H1 (cell line): ENCODE data around the gene SNX15. TPM values are rescaled to one million over a fixed set of nuclear protein-coding genes. Genes with fewer than 3 reads are reported as not detected.

Source experiments
- CTCF ChIA-PET: fragments of 300-600 bp; sonication (Branson Sonifier 250); formaldehyde crosslinking; loops from one replicate; lab custom pipeline; 2021; ENCODE audit not compliant: partially characterized antibody; lab: Charles Lee
- POLR2A ChIA-PET: fragments of 300-600 bp; sonication (Branson Sonifier 250); formaldehyde crosslinking; loops from one replicate; lab custom pipeline; 2021; ENCODE audit warnings: inconsistent platforms; ENCODE audit not compliant: partially characterized antibody; lab: Charles Lee
- DNase-seq, 2 experiments: peaks; one replicate each; pipeline versions ENCODE4 v3.0.0 to v3.0.0-alpha.2; 2010 to 2022; ENCODE audit warnings: low spot score in 2 of 2, low read depth in 1 of 2, mixed read lengths in 1 of 2
- FAIRE-seq: peaks from 2 replicates; lab custom pipeline; 2011; peaks lifted over from hg19 to GRCh38; lab: Jason Lieb, UNC
- H2AFZ ChIP-seq: 2 replicates; pipeline ENCODE4 v1.8.1; 2012; ENCODE audit warnings: low read length, inconsistent platforms
- H2AK5ac ChIP-seq: 2 replicates; pipeline ENCODE4 v1.6.1; 2013; ENCODE audit warnings: low read depth, low read length
- H2BK120ac ChIP-seq: replicated peaks from 2 replicates; pipeline ENCODE3; 2013; ENCODE audit warnings: low read depth, low read length, inconsistent platforms
- H2BK12ac ChIP-seq: 2 replicates; pipeline ENCODE4 v1.6.1; 2013; ENCODE audit warnings: low read depth, low read length
- H2BK15ac ChIP-seq: 2 replicates; pipeline ENCODE4 v1.6.1; 2013; ENCODE audit warnings: low read length
- H2BK20ac ChIP-seq: 2 replicates; pipeline ENCODE4 v1.6.1; 2013; ENCODE audit warnings: low read length
- H2BK5ac ChIP-seq: 2 replicates; pipeline ENCODE4 v1.6.1; 2013; ENCODE audit warnings: low read depth, low read length
- H3K14ac ChIP-seq: 2 replicates; pipeline ENCODE4 v1.6.1; 2013; ENCODE audit warnings: inconsistent platforms; ENCODE audit not compliant: insufficient read length
- H3K18ac ChIP-seq: 2 replicates; pipeline ENCODE4 v1.6.1; 2013; ENCODE audit warnings: low read length; ENCODE audit errors: extremely low read depth
- H3K23ac ChIP-seq: 2 replicates; pipeline ENCODE4 v1.6.1; 2013; ENCODE audit warnings: inconsistent platforms; ENCODE audit not compliant: insufficient read length
- H3K23me2 ChIP-seq: 2 replicates; pipeline ENCODE4 v1.6.1; 2013; ENCODE audit warnings: low read depth, low read length
- H3K27ac ChIP-seq: 2 replicates; pipeline ENCODE4 v1.6.1; 2011; ENCODE audit warnings: low read depth, low read length, inconsistent platforms
- H3K27me3 ChIP-seq, 4 experiments: replicated peaks in 1 of 4; 1 replicate in 1 of 4; 2 replicates in 3 of 4; pipeline versions ENCODE4 v1.6.1 to v1.8.1; 2011 to 2013; ENCODE audit warnings: low read length in 3 of 4, mild to moderate bottlenecking in 3 of 4, inconsistent platforms in 2 of 4, mixed read lengths in 2 of 4, moderate library complexity in 1 of 4; ENCODE audit not compliant: control insufficient read depth in 3 of 4, insufficient read depth in 3 of 4; ENCODE audit errors: extremely low read depth in 1 of 4
- H3K36me3 ChIP-seq, 4 experiments: 2 replicates each; pipeline versions ENCODE4 v1.6.1 to v1.8.1; 2011 to 2013; ENCODE audit warnings: mild to moderate bottlenecking in 4 of 4, low read length in 3 of 4, moderate library complexity in 2 of 4, control low read depth in 1 of 4, inconsistent platforms in 1 of 4; ENCODE audit not compliant: insufficient read depth in 4 of 4, control insufficient read depth in 2 of 4
- H3K4ac ChIP-seq: replicated peaks from 2 replicates; pipeline ENCODE3; 2013; ENCODE audit warnings: low read length, low read depth, mixed read lengths, inconsistent platforms; ENCODE audit not compliant: insufficient read length
- H3K4me1 ChIP-seq, 4 experiments: replicated peaks in 1 of 4; 1 replicate in 1 of 4; 2 replicates in 3 of 4; pipeline versions ENCODE4 v1.6.1 to v1.8.1; 2011 to 2013; ENCODE audit warnings: low read length in 3 of 4, inconsistent platforms in 2 of 4, mixed read lengths in 1 of 4; ENCODE audit not compliant: insufficient read depth in 4 of 4, control insufficient read depth in 3 of 4
- H3K4me2 ChIP-seq, 2 experiments: 2 replicates each; pipeline versions ENCODE4 v1.6.1 to v1.8.1; 2011 to 2013; ENCODE audit warnings: low read depth in 2 of 2, low read length in 2 of 2, control low read depth in 1 of 2, inconsistent platforms in 1 of 2, mild to moderate bottlenecking in 1 of 2; ENCODE audit not compliant: insufficient read depth in 1 of 2
- H3K4me3 ChIP-seq, 4 experiments: fragments of 200-600, 300-600 bp in 1 of 4; sonication (generic), shearing (Covaris generic), sonication (Bioruptor Twin) in 1 of 4; 2 replicates each; pipeline versions ENCODE4 v1.5.1 to v1.8.1; 2011 to 2016; ENCODE audit warnings: low read length in 4 of 4, low read depth in 3 of 4, control low read depth in 2 of 4, inconsistent platforms in 2 of 4, mild to moderate bottlenecking in 2 of 4, mixed read lengths in 1 of 4, moderate library complexity in 1 of 4; ENCODE audit not compliant: insufficient read depth in 2 of 4; ENCODE audit errors: extremely low read depth in 1 of 4
- H3K56ac ChIP-seq: replicated peaks from 2 replicates; pipeline ENCODE3; 2013; ENCODE audit warnings: low read depth, mild to moderate bottlenecking, mixed read lengths, low read length, inconsistent platforms; ENCODE audit not compliant: insufficient read length
- H3K79me1 ChIP-seq: 2 replicates; pipeline ENCODE4 v1.6.1; 2013; ENCODE audit warnings: low read depth, low read length, control low read depth
- H3K79me2 ChIP-seq, 2 experiments: 2 replicates each; pipeline versions ENCODE4 v1.6.1 to v1.8.1; 2012 to 2013; ENCODE audit warnings: low read length in 2 of 2, mild to moderate bottlenecking in 2 of 2, inconsistent platforms in 1 of 2; ENCODE audit not compliant: insufficient read depth in 2 of 2, control insufficient read depth in 1 of 2
- H3K9ac ChIP-seq, 4 experiments: replicated peaks in 1 of 4; 1 replicate in 1 of 4; 2 replicates in 3 of 4; pipeline versions ENCODE4 v1.6.1 to v1.8.1; 2011 to 2013; ENCODE audit warnings: low read depth in 3 of 4, low read length in 3 of 4, control low read depth in 2 of 4, mild to moderate bottlenecking in 2 of 4, moderate library complexity in 2 of 4, inconsistent platforms in 1 of 4; ENCODE audit errors: extremely low read depth in 1 of 4
- H3K9me3 ChIP-seq, 2 experiments: 2 replicates each; pipeline versions ENCODE4 v1.6.1 to v1.8.1; 2012 to 2013; ENCODE audit warnings: mild to moderate bottlenecking in 2 of 2, moderate library complexity in 2 of 2, control low read depth in 1 of 2, inconsistent platforms in 1 of 2, low read depth in 1 of 2, low read length in 1 of 2, mixed read lengths in 1 of 2; ENCODE audit not compliant: insufficient read depth in 2 of 2
- H4K20me1 ChIP-seq, 2 experiments: replicated peaks in 1 of 2; 2 replicates each; pipeline versions ENCODE3 to v1.8.1; 2011 to 2013; ENCODE audit warnings: inconsistent platforms in 2 of 2, low read length in 2 of 2, mild to moderate bottlenecking in 1 of 2; ENCODE audit not compliant: insufficient read depth in 2 of 2, control insufficient read depth in 1 of 2
- H4K5ac ChIP-seq: 2 replicates; pipeline ENCODE4 v1.6.1; 2013; ENCODE audit warnings: low read length, low read depth, mixed read lengths, inconsistent platforms; ENCODE audit not compliant: insufficient read length
- H4K8ac ChIP-seq: 2 replicates; pipeline ENCODE4 v1.8.0; 2013; ENCODE audit warnings: mild to moderate bottlenecking, moderate library complexity, low read length, inconsistent platforms; ENCODE audit not compliant: insufficient read depth; ENCODE audit errors: extremely low read depth
- H4K91ac ChIP-seq: replicated peaks from 2 replicates; pipeline ENCODE3; 2013; ENCODE audit warnings: low read length, mixed read lengths, inconsistent platforms; ENCODE audit not compliant: insufficient read length
- ASH2L ChIP-seq: fragments of 200-600, 300-600 bp; sonication (generic); IDR thresholded peaks from one replicate; pipeline ENCODE4 v1.7.1; 2017; ENCODE audit warnings: low read length
- EP300 ChIP-seq, 2 experiments: IDR thresholded peaks; 1 replicate in 1 of 2; 2 replicates in 1 of 2; pipeline ENCODE4 v1.6.1; 2011 to 2012; ENCODE audit warnings: low read depth in 2 of 2, low read length in 2 of 2, mild to moderate bottlenecking in 2 of 2, borderline replicate concordance in 1 of 2, inconsistent platforms in 1 of 2, moderate library complexity in 1 of 2
- EZH2 ChIP-seq: fragments of 200-600 bp; sonication (generic); IDR thresholded peaks from 2 replicates; pipeline ENCODE4 v1.7.1; 2012; ENCODE audit warnings: low read depth, mild to moderate bottlenecking, moderate library complexity, low read length, inconsistent platforms; ENCODE audit not compliant: severe bottlenecking
- GABPA ChIP-seq: IDR thresholded peaks from 2 replicates; pipeline ENCODE4 v1.6.1; 2011; ENCODE audit warnings: mild to moderate bottlenecking, low read length, moderate library complexity, borderline replicate concordance; ENCODE audit not compliant: insufficient read depth
- GTF2F1 ChIP-seq: IDR thresholded peaks from 2 replicates; pipeline ENCODE4 v1.6.1; 2012; ENCODE audit warnings: low read depth, low read length, improper control_type of control experiment, borderline replicate concordance
- NRF1 ChIP-seq: IDR thresholded peaks from 2 replicates; pipeline ENCODE4 v1.6.1; 2011; ENCODE audit warnings: mild to moderate bottlenecking, low read depth, low read length, improper control_type of control experiment
- RBBP5 ChIP-seq: IDR thresholded peaks from 2 replicates; pipeline ENCODE4 v1.7.1; 2012; ENCODE audit warnings: low read depth, mild to moderate bottlenecking, inconsistent platforms, low read length, moderate library complexity, borderline replicate concordance
- TEAD4 ChIP-seq: IDR thresholded peaks from 2 replicates; pipeline ENCODE4 v1.6.1; 2012; ENCODE audit warnings: low read depth, low read length, inconsistent platforms, mixed read lengths
- WGBS, 2 experiments: shearing (Covaris generic) in 1 of 2; methylation state at CpG; one replicate each; pipeline versions ENCODE4 v1.1.6 to v1.1.7; 2013 to 2015; ENCODE audit warnings: low lambda C conversion rate in 2 of 2, mixed read lengths in 2 of 2, inconsistent platforms in 1 of 2, low coverage in 1 of 2, missing lambda C conversion rate in 1 of 2; ENCODE audit not compliant: insufficient replicate concordance in 2 of 2, insufficient coverage in 1 of 2, insufficient read length in 1 of 2; ENCODE audit errors: extremely low coverage in 1 of 2, missing lambda C conversion rate in 1 of 2; 5-methylcytosine and 5-hydroxymethylcytosine counted together
- polyA plus RNA-seq, 7 experiments: library from polyadenylated mRNA; depleted of rRNA in 3 of 7; stranded (reverse) in 5 of 7; unstranded in 2 of 7; fragments of >200 nt in 5 of 7; fragments of 200-250 nt in 2 of 7; gene quantifications; 1 replicate in 5 of 7; 2 replicates in 1 of 7; 4 replicates in 1 of 7; pipeline versions ENCODE4 v1.2.1 to v1.2.3, GENCODE V29; 2011 to 2013; ENCODE audit warnings: missing spikeins in 2 of 7, mixed read lengths in 2 of 7
- total RNA-seq: library from RNA; stranded (reverse); fragmentation: NEBNext Ultra II Directional; extraction: Animal tissue kit (Norgen Biotek cat#: 25700); gene quantifications from 2 replicates; pipeline ENCODE4 v1.2.1, GENCODE V29; 2021
- TF ChIP-seq, protein P1 (sequence below): IDR thresholded peaks from 2 replicates; pipeline ENCODE4 v1.6.1; 2012; ENCODE audit warnings: inconsistent platforms

The SNX15 gene
- total and polyA plus RNA-seq, 2 of the 8 experiments (the other 6 are each of a cell fraction or from before 2014, with no cell fraction given), result 13.0 to 18.3 TPM

DNA sequence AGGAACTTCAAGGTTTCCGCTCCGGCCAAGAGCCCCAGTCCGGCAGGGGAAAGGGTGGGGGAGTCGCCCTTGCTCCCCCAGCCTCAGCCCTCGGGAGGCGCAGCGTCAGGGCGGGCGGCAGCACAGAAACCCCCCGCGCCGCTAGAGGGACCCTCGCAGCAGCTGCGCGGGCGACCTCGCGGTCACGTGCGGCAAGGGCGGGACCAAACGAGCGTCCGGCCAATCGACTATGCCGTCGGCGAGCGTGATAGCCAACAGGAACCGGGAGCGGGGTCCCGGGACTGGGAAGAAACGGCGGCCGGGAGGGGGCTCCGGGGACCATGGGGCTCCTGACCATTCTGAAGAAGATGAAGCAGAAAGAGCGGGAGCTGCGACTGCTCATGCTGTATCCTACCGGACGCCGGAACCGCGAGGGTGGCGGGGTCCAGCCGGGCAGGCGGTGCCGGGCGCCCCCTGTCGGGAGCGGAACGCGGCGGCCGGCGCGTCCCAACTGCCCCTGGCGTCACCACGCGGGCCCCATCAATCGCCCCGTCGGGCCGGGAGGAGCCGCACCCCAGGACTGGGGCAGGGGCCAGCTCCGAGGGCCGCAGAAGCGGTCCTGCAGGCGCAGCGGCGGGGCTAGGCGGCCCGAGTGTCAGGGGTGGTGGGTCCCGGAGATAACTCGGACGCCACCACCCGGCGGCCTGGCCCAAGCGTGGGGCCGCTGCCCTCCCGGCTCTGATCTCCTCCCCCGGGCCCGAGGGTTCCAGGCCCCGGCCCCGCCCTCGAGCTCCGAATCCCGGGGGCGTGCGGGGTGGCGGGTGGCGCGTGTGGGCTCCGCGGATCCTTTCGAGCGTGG, 13.1 kb upstream of the SNX15 start, which contains the start of gene ARL2:
Gene ARL2 (plus strand): TSS at position 273 of the 838 bp plus-strand sequence. CDS start 48 bp downstream, at position 321.
- peaks cover 0 to 9% (median 7%) of the 10 kb centered on the region in 4 experiments; a peak in 4 of 8 replicates for H3K36me3 ChIP-seq
- DNase-seq, result peak; percentile 78 to 94
- POLR2A ChIA-PET, result interaction anchor here (0.7 to 3.7 kb wide), 20 partner anchors 9 to 235 kb away, joined by 3 to 20 read pairs (median 4); partner anchors contain the start of genes BATF2, FAU, GPHA2 and MRPL49
- no peaks in the 10 kb centered on the region for H3K9me3 ChIP-seq
- H2BK20ac ChIP-seq, result no peak within 1 kb of the TSS
- H2BK5ac ChIP-seq, result 0 out of 2 replicates have a peak within 1 kb of the TSS, but pooled peaks have one; percentile 30
- peak within 1 kb of the TSS; percentile 81 for H4K8ac ChIP-seq
- H3K23me2 ChIP-seq, result peaks cover 2% of the 10 kb centered on the region; the same call in 1 of the 2 replicates
- peaks cover 0 to 10% of the 10 kb centered on the region in 2 experiments; a peak in 1 of 4 replicates for H3K79me2 ChIP-seq
- H3K4ac ChIP-seq, result peak within 1 kb of the TSS; percentile 65
- no peak within 1 kb of the TSS for H3K14ac ChIP-seq
- CTCF ChIA-PET, result interaction anchor here (0.6 to 6.5 kb wide), 44 partner anchors 8 to 232 kb away, joined by 3 to 48 read pairs (median 5); partner anchors contain the start of genes BATF2, EHD1, NAALADL1 and SAC3D1
- H2BK120ac ChIP-seq, result no peak within 1 kb of the TSS
- peak within 1 kb of the TSS; percentile 1; the same call in 1 of the 2 replicates for H2AFZ ChIP-seq
- no peaks in the 10 kb centered on the region for H3K79me1 ChIP-seq
- no peak for FAIRE-seq
- peak within 1 kb of the TSS; percentile 93 for H3K18ac ChIP-seq
- peak within 1 kb of the TSS; percentile 88 for H3K27ac ChIP-seq
- H2AK5ac ChIP-seq, result no peak within 1 kb of the TSS
- peaks cover 3 to 5% of the 10 kb centered on the region in 2 experiments for H4K20me1 ChIP-seq
- H3K56ac ChIP-seq, result peak within 1 kb of the TSS; percentile 90
- peak within 1 kb of the TSS; percentile 54; the same call in 1 of the 2 replicates for H2BK15ac ChIP-seq
- H4K5ac ChIP-seq, result peak within 1 kb of the TSS; percentile 86
- no peaks in the 10 kb centered on the region for H3K27me3 ChIP-seq
- H3K23ac ChIP-seq, result no peak within 1 kb of the TSS
- H3K4me3 ChIP-seq, result peak within 1 kb of the TSS; percentile 66 to 92 (median 86)
- peak within 1 kb of the TSS in 3 of 4 experiments; percentile 65 to 79 (median 73); a peak in 6 of 7 replicates for H3K9ac ChIP-seq
- WGBS, 2 experiments, result 1% methylated on average over 82 of the region's 96 CpGs; no CpG with 5 or more reads in 1 of the 2 experiments
- H4K91ac ChIP-seq, result peak within 1 kb of the TSS; percentile 52
- 0 out of 2 replicates have a peak within 1 kb of the TSS, but pooled peaks have one; percentile 71 for H2BK12ac ChIP-seq
- H3K4me2 ChIP-seq, result peak within 1 kb of the TSS; percentile 2 to 92
- peaks cover 0 to 7% (median under 1%) of the 10 kb centered on the region in 4 experiments; a peak in 4 of 7 replicates for H3K4me1 ChIP-seq
- TF ChIP-seq EZH2, result no peak
- TF ChIP-seq ASH2L, result peak; percentile 87
- TF ChIP-seq EP300 (IDR thresholded peaks at IDR 0.05; ENCODE audit: borderline replicate concordance in 1 of 2, low read depth in 2 of 2, low read length in 2 of 2), result no peak
- TF ChIP-seq TEAD4, result no peak
- TF ChIP-seq GTF2F1, result no peak
- TF ChIP-seq NRF1, result no peak
- TF ChIP-seq, protein P1, sequence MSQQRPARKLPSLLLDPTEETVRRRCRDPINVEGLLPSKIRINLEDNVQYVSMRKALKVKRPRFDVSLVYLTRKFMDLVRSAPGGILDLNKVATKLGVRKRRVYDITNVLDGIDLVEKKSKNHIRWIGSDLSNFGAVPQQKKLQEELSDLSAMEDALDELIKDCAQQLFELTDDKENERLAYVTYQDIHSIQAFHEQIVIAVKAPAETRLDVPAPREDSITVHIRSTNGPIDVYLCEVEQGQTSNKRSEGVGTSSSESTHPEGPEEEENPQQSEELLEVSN, result peak; percentile 96
- TF ChIP-seq RBBP5, result no peak
- no peak for TF ChIP-seq GABPA
